OCI-LY3 (cell line): ENCODE results near the gene CDCA7.

Experiments
- EZH2phosphoT487 ChIP-seq: fragments of 200-600 bp; shearing (Covaris generic); IDR thresholded peaks from 2 replicates; pipeline ENCODE4 v1.6.1; 2018; ENCODE audit warnings: antibody characterized with exemption, mixed run types, low read depth
- TF ChIP-seq, protein P1 (sequence below): fragments of 200-600, 300-600 bp; sonication (generic); IDR thresholded peaks from 2 replicates; pipeline ENCODE4 v1.5.1; 2014; ENCODE audit warnings: antibody characterized with exemption, low read length, low read depth

GRCh38 chr2:173407176-173407575 is 52.5 kb downstream of the CDCA7 start:
- TF ChIP-seq, protein P1, sequence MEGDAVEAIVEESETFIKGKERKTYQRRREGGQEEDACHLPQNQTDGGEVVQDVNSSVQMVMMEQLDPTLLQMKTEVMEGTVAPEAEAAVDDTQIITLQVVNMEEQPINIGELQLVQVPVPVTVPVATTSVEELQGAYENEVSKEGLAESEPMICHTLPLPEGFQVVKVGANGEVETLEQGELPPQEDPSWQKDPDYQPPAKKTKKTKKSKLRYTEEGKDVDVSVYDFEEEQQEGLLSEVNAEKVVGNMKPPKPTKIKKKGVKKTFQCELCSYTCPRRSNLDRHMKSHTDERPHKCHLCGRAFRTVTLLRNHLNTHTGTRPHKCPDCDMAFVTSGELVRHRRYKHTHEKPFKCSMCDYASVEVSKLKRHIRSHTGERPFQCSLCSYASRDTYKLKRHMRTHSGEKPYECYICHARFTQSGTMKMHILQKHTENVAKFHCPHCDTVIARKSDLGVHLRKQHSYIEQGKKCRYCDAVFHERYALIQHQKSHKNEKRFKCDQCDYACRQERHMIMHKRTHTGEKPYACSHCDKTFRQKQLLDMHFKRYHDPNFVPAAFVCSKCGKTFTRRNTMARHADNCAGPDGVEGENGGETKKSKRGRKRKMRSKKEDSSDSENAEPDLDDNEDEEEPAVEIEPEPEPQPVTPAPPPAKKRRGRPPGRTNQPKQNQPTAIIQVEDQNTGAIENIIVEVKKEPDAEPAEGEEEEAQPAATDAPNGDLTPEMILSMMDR, result no peak
- no peak for TF ChIP-seq EZH2phosphoT487
